Measurements from ENCODE around the gene GRSF1. TPM values are rescaled to one million over a fixed set of nuclear protein-coding genes. Genes with fewer than 3 reads are reported as not detected.

The GRSF1 gene
- total RNA-seq, 1 experiment from 2014 or later = 98.5 TPM

DNA sequence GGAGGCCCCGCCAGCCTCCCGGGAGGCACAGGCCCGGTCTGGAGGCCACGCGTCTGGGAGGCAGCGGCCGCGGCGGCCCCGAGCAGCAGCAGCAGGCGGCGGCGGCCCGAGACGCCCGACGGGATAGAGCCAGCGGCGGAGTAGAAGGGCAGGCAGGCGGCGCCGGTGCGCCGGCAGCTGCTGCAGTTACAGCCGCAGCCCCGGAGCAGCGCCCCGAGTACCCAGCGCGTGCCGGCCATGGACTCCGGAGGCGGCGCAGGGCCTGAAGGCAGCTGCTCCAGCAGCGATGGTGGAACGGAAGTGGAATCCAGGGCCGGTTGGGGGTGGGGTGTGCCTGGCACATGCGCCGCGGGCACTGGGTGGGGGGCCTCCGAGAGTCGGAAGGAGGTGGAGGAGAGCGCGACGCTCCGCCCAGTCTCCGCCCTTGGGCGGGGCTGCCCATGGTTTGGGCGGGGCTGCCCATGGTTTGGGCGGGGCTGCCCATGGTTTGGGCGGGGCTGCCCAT is at the start of gene GRSF1 (continued):
- TF ChIP-seq, protein P1, sequence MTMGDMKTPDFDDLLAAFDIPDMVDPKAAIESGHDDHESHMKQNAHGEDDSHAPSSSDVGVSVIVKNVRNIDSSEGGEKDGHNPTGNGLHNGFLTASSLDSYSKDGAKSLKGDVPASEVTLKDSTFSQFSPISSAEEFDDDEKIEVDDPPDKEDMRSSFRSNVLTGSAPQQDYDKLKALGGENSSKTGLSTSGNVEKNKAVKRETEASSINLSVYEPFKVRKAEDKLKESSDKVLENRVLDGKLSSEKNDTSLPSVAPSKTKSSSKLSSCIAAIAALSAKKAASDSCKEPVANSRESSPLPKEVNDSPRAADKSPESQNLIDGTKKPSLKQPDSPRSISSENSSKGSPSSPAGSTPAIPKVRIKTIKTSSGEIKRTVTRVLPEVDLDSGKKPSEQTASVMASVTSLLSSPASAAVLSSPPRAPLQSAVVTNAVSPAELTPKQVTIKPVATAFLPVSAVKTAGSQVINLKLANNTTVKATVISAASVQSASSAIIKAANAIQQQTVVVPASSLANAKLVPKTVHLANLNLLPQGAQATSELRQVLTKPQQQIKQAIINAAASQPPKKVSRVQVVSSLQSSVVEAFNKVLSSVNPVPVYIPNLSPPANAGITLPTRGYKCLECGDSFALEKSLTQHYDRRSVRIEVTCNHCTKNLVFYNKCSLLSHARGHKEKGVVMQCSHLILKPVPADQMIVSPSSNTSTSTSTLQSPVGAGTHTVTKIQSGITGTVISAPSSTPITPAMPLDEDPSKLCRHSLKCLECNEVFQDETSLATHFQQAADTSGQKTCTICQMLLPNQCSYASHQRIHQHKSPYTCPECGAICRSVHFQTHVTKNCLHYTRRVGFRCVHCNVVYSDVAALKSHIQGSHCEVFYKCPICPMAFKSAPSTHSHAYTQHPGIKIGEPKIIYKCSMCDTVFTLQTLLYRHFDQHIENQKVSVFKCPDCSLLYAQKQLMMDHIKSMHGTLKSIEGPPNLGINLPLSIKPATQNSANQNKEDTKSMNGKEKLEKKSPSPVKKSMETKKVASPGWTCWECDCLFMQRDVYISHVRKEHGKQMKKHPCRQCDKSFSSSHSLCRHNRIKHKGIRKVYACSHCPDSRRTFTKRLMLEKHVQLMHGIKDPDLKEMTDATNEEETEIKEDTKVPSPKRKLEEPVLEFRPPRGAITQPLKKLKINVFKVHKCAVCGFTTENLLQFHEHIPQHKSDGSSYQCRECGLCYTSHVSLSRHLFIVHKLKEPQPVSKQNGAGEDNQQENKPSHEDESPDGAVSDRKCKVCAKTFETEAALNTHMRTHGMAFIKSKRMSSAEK (CRISPR knock-in tag; IDR thresholded peaks at IDR 0.05; ENCODE audit: borderline replicate concordance) = no peak
- TF ChIP-seq, protein P2, sequence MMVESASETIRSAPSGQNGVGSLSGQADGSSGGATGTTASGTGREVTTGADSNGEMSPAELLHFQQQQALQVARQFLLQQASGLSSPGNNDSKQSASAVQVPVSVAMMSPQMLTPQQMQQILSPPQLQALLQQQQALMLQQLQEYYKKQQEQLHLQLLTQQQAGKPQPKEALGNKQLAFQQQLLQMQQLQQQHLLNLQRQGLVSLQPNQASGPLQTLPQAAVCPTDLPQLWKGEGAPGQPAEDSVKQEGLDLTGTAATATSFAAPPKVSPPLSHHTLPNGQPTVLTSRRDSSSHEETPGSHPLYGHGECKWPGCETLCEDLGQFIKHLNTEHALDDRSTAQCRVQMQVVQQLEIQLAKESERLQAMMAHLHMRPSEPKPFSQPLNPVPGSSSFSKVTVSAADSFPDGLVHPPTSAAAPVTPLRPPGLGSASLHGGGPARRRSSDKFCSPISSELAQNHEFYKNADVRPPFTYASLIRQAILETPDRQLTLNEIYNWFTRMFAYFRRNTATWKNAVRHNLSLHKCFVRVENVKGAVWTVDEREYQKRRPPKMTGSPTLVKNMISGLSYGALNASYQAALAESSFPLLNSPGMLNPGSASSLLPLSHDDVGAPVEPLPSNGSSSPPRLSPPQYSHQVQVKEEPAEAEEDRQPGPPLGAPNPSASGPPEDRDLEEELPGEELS (CRISPR knock-in tag; IDR thresholded peaks at IDR 0.05) = peak; percentile 57; the same call in 1 of the 2 replicates
- TF ChIP-seq, protein P3, sequence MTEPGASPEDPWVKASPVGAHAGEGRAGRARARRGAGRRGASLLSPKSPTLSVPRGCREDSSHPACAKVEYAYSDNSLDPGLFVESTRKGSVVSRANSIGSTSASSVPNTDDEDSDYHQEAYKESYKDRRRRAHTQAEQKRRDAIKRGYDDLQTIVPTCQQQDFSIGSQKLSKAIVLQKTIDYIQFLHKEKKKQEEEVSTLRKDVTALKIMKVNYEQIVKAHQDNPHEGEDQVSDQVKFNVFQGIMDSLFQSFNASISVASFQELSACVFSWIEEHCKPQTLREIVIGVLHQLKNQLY (CRISPR knock-in tag; IDR thresholded peaks at IDR 0.05) = no peak
- peak; percentile 32; the same call in 1 of the 2 replicates for TF ChIP-seq MYBL2 (CRISPR knock-in tag; IDR thresholded peaks at IDR 0.05)
- TF ChIP-seq, protein P4, sequence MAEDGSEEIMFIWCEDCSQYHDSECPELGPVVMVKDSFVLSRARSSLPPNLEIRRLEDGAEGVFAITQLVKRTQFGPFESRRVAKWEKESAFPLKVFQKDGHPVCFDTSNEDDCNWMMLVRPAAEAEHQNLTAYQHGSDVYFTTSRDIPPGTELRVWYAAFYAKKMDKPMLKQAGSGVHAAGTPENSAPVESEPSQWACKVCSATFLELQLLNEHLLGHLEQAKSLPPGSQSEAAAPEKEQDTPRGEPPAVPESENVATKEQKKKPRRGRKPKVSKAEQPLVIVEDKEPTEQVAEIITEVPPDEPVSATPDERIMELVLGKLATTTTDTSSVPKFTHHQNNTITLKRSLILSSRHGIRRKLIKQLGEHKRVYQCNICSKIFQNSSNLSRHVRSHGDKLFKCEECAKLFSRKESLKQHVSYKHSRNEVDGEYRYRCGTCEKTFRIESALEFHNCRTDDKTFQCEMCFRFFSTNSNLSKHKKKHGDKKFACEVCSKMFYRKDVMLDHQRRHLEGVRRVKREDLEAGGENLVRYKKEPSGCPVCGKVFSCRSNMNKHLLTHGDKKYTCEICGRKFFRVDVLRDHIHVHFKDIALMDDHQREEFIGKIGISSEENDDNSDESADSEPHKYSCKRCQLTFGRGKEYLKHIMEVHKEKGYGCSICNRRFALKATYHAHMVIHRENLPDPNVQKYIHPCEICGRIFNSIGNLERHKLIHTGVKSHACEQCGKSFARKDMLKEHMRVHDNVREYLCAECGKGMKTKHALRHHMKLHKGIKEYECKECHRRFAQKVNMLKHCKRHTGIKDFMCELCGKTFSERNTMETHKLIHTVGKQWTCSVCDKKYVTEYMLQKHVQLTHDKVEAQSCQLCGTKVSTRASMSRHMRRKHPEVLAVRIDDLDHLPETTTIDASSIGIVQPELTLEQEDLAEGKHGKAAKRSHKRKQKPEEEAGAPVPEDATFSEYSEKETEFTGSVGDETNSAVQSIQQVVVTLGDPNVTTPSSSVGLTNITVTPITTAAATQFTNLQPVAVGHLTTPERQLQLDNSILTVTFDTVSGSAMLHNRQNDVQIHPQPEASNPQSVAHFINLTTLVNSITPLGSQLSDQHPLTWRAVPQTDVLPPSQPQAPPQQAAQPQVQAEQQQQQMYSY (CRISPR knock-in tag; IDR thresholded peaks at IDR 0.05) = no peak
- no peak; the same call in 1 of the 2 replicates for TF ChIP-seq ZNF416 (CRISPR knock-in tag; IDR thresholded peaks at IDR 0.05)
- no peak for TF ChIP-seq NR3C1 (CRISPR knock-in tag; conservative IDR thresholded peaks at IDR 0.05; ENCODE audit: low read depth)
- no peak for TF ChIP-seq ZBTB21 (CRISPR knock-in tag; IDR thresholded peaks at IDR 0.05; ENCODE audit: borderline replicate concordance)
- TF ChIP-seq ZNF263 (CRISPR knock-in tag; IDR thresholded peaks at IDR 0.05; ENCODE audit: low read depth) = no peak
- TF ChIP-seq MXD4 (CRISPR knock-in tag; IDR thresholded peaks at IDR 0.05; ENCODE audit: borderline replicate concordance) = no peak
- TF ChIP-seq CBFB (CRISPR knock-in tag; IDR thresholded peaks at IDR 0.05; ENCODE audit: low read depth) = 0 out of 2 replicates have a peak, but pooled peaks have one; percentile 35
- TF ChIP-seq, protein P5, sequence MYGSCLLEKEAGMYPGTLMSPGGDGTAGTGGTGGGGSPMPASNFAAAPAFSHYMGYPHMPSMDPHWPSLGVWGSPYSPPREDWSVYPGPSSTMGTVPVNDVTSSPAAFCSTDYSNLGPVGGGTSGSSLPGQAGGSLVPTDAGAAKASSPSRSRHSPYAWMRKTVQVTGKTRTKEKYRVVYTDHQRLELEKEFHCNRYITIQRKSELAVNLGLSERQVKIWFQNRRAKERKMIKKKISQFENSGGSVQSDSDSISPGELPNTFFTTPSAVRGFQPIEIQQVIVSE (CRISPR knock-in tag; IDR thresholded peaks at IDR 0.05; ENCODE audit: borderline replicate concordance) = no peak
- no peak for TF ChIP-seq NR1H2 (CRISPR knock-in tag; IDR thresholded peaks at IDR 0.05)
- TF ChIP-seq RORB (CRISPR knock-in tag; IDR thresholded peaks at IDR 0.05) = no peak
- TF ChIP-seq, protein P6, sequence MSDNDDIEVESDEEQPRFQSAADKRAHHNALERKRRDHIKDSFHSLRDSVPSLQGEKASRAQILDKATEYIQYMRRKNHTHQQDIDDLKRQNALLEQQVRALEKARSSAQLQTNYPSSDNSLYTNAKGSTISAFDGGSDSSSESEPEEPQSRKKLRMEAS (CRISPR knock-in tag; IDR thresholded peaks at IDR 0.05) = peak; percentile 62; the same call in 1 of the 2 replicates
- TF ChIP-seq TCF7 (CRISPR knock-in tag; IDR thresholded peaks at IDR 0.05; ENCODE audit: low read depth) = no peak
- TF ChIP-seq OVOL2 (CRISPR knock-in tag; IDR thresholded peaks at IDR 0.05; ENCODE audit: borderline replicate concordance) = no peak
- TF ChIP-seq ELF4 (CRISPR knock-in tag; IDR thresholded peaks at IDR 0.05; ENCODE audit: low read depth) = 0 out of 2 replicates have a peak, but pooled peaks have one; percentile 20
- TF ChIP-seq HMGA2 (CRISPR knock-in tag; IDR thresholded peaks at IDR 0.05) = no peak
- TF ChIP-seq NFE2L1 (CRISPR knock-in tag; IDR thresholded peaks at IDR 0.05) = 0 out of 2 replicates have a peak, but pooled peaks have one; percentile 14
- TF ChIP-seq, protein P7, sequence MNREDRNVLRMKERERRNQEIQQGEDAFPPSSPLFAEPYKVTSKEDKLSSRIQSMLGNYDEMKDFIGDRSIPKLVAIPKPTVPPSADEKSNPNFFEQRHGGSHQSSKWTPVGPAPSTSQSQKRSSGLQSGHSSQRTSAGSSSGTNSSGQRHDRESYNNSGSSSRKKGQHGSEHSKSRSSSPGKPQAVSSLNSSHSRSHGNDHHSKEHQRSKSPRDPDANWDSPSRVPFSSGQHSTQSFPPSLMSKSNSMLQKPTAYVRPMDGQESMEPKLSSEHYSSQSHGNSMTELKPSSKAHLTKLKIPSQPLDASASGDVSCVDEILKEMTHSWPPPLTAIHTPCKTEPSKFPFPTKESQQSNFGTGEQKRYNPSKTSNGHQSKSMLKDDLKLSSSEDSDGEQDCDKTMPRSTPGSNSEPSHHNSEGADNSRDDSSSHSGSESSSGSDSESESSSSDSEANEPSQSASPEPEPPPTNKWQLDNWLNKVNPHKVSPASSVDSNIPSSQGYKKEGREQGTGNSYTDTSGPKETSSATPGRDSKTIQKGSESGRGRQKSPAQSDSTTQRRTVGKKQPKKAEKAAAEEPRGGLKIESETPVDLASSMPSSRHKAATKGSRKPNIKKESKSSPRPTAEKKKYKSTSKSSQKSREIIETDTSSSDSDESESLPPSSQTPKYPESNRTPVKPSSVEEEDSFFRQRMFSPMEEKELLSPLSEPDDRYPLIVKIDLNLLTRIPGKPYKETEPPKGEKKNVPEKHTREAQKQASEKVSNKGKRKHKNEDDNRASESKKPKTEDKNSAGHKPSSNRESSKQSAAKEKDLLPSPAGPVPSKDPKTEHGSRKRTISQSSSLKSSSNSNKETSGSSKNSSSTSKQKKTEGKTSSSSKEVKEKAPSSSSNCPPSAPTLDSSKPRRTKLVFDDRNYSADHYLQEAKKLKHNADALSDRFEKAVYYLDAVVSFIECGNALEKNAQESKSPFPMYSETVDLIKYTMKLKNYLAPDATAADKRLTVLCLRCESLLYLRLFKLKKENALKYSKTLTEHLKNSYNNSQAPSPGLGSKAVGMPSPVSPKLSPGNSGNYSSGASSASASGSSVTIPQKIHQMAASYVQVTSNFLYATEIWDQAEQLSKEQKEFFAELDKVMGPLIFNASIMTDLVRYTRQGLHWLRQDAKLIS (CRISPR knock-in tag; IDR thresholded peaks at IDR 0.05; ENCODE audit: borderline replicate concordance) = no peak
- TF ChIP-seq ETV6 (CRISPR knock-in tag; IDR thresholded peaks at IDR 0.05) = peak; percentile 89; the same call in 1 of the 2 replicates
- TF ChIP-seq SP1 (CRISPR knock-in tag; conservative IDR thresholded peaks at IDR 0.05) = peak; percentile 93
- no peak for TF ChIP-seq ZNF219 (CRISPR knock-in tag; IDR thresholded peaks at IDR 0.05; ENCODE audit: borderline replicate concordance)
